Smooth muscle cell (in vitro differentiated cells): Measurements from ENCODE around the gene SNRNP200. TPM values are rescaled to one million over a fixed set of nuclear protein-coding genes. Genes with fewer than 3 reads are reported as not detected.

Experiments used
- DNase-seq: peaks from one replicate; lab custom pipeline; 2025; ENCODE audit not compliant: unreplicated experiment; lab: John Stamatoyannopoulos, UW
- H2AFZ ChIP-seq: fragments of 200-600 bp; sonication (generic); 2 replicates; pipeline ENCODE4 v1.6.0; 2016; ENCODE audit warnings: antibody characterized with exemption, low read depth, mild to moderate bottlenecking
- H3F3A ChIP-seq: fragments of 200-600 bp; sonication (generic); 2 replicates; pipeline ENCODE4 v1.6.0; 2017; ENCODE audit warnings: antibody characterized with exemption, low read depth
- H3K27ac ChIP-seq: fragments of 200-600 bp; sonication (generic); 2 replicates; pipeline ENCODE4 v1.5.1; 2016; ENCODE audit warnings: low read depth, mild to moderate bottlenecking
- H3K27me3 ChIP-seq: fragments of 200-600 bp; sonication (generic); 2 replicates; pipeline ENCODE4 v1.6.1; 2016; ENCODE audit warnings: low read depth, mild to moderate bottlenecking
- H3K36me3 ChIP-seq: fragments of 200-600 bp; sonication (generic); 2 replicates; pipeline ENCODE4 v1.5.1; 2016; ENCODE audit warnings: low read depth
- H3K4me1 ChIP-seq: fragments of 200-600 bp; sonication (generic); 2 replicates; pipeline ENCODE4 v1.5.1; 2016; ENCODE audit warnings: low read depth
- H3K4me2 ChIP-seq: fragments of 200-600 bp; sonication (generic); 2 replicates; pipeline ENCODE4 v1.6.0; 2016; ENCODE audit warnings: mild to moderate bottlenecking
- H3K4me3 ChIP-seq: fragments of 200-600 bp; sonication (generic); 2 replicates; pipeline ENCODE4 v1.5.1; 2016; ENCODE audit warnings: mild to moderate bottlenecking
- H3K79me2 ChIP-seq: fragments of 200-600 bp; sonication (generic); 2 replicates; pipeline ENCODE4 v1.6.0; 2016; ENCODE audit warnings: low read depth, mild to moderate bottlenecking
- H3K9ac ChIP-seq: fragments of 200-600 bp; sonication (generic); 2 replicates; pipeline ENCODE4 v1.6.0; 2016; ENCODE audit warnings: low read depth
- H3K9me3 ChIP-seq: fragments of 200-600 bp; sonication (generic); replicated peaks from 2 replicates; pipeline ENCODE4 v1.5.1; 2016; ENCODE audit warnings: low read depth
- H4K20me1 ChIP-seq: fragments of 200-600 bp; sonication (generic); 2 replicates; pipeline ENCODE4 v1.6.0; 2016; ENCODE audit warnings: low read depth
- CTCF ChIP-seq: fragments of 200-600 bp; sonication (generic); IDR thresholded peaks from 2 replicates; pipeline ENCODE4 v1.5.1; 2017; ENCODE audit warnings: borderline replicate concordance, mild to moderate bottlenecking, antibody characterized with exemption; ENCODE audit not compliant: insufficient read depth, poor library complexity, severe bottlenecking
- WGBS: methylation state at CpG from one replicate; pipeline ENCODE4 v1.1.7; 2016; ENCODE audit warnings: low lambda C conversion rate; 5-methylcytosine and 5-hydroxymethylcytosine counted together
- polyA plus RNA-seq: library from polyadenylated mRNA; unstranded; fragments of >200 nt; fragmentation: Nextera tagmentation; extraction: Ambion mirVana; gene quantifications from 2 replicates; pipeline ENCODE4 v1.2.1, GENCODE V29; 2016
- total RNA-seq: library from RNA; depleted of rRNA; stranded (reverse); fragments of >200 nt; gene quantifications from 2 replicates; pipeline ENCODE4 v1.2.3, GENCODE V29; 2014

The SNRNP200 gene
- total and polyA plus RNA-seq, 2 experiments from 2014 or later: 49.5 to 54.1 TPM

- Histone ChIP-seq H3K9ac (no peak overlapping the region), H3K36me3 (no peaks in the 10 kb centered on the region), H2AFZ (no peak overlapping the region), H3K27ac (no peak overlapping the region), H3K9me3 (no peaks in the 10 kb centered on the region), H3K4me3 (no peak overlapping the region), H3K79me2 (peaks cover 7% of the 10 kb centered on the region), H4K20me1 (no peaks in the 10 kb centered on the region), H3K4me2 (no peak overlapping the region), H3K4me1 (no peaks in the 10 kb centered on the region), H3K27me3 (no peaks in the 10 kb centered on the region), H3F3A (no peaks in the 10 kb centered on the region)
- TF ChIP-seq CTCF: no peak
- 94% methylated on average over 5 of the region's 5 CpGs for WGBS
- no peak for DNase-seq
Observed at GRCh38 chr2:96344011-96344410, 38.7 kb upstream of the SNRNP200 start.

- Histone ChIP-seq H3K9ac (no peak overlapping the region), H3K4me3 (no peak overlapping the region), H3K4me2 (no peak overlapping the region), H3K79me2 (peaks cover 17% of the 10 kb centered on the region), H3K4me1 (no peaks in the 10 kb centered on the region), H3K27ac (no peak overlapping the region), H3K27me3 (no peaks in the 10 kb centered on the region), H3K36me3 (no peaks in the 10 kb centered on the region), H3K9me3 (no peaks in the 10 kb centered on the region), H4K20me1 (no peaks in the 10 kb centered on the region), H3F3A (no peaks in the 10 kb centered on the region), H2AFZ (no peak overlapping the region)
- 62% methylated on average over 6 of the region's 6 CpGs for WGBS
- TF ChIP-seq CTCF: no peak
- no peak for DNase-seq
Observed at GRCh38 chr2:96342085-96342484, 36.7 kb upstream of the SNRNP200 start.

- H3F3A ChIP-seq: no peaks in the 10 kb centered on the region
- H2AFZ ChIP-seq: no peak overlapping the region
- H3K79me2 ChIP-seq: peaks cover 21% of the 10 kb centered on the region
- WGBS: 97% methylated on average over 14 of the region's 14 CpGs
- DNase-seq: no peak
- H3K27ac ChIP-seq: no peak overlapping the region
- no peak for TF ChIP-seq CTCF
- no peaks in the 10 kb centered on the region for H3K9me3 ChIP-seq
- no peak overlapping the region for H3K4me3 ChIP-seq
- no peaks in the 10 kb centered on the region for H3K36me3 ChIP-seq
- no peak overlapping the region for H3K9ac ChIP-seq
- no peaks in the 10 kb centered on the region for H4K20me1 ChIP-seq
- no peaks in the 10 kb centered on the region for H3K27me3 ChIP-seq
- no peak overlapping the region for H3K4me2 ChIP-seq
- peaks cover 3% of the 10 kb centered on the region for H3K4me1 ChIP-seq
Observed at GRCh38 chr2:96341641-96342040, 36.3 kb upstream of the SNRNP200 start.
